ENCODE results near the gene SLC44A3. TPM values are rescaled to one million over a fixed set of nuclear protein-coding genes. Genes with fewer than 3 reads are reported as not detected.

The SLC44A3 gene
- total and polyA plus RNA-seq, 2 of the 8 experiments (the other 6 are each of a cell fraction or from before 2014, with no cell fraction given): 4.2 to 5.0 TPM

DNA sequence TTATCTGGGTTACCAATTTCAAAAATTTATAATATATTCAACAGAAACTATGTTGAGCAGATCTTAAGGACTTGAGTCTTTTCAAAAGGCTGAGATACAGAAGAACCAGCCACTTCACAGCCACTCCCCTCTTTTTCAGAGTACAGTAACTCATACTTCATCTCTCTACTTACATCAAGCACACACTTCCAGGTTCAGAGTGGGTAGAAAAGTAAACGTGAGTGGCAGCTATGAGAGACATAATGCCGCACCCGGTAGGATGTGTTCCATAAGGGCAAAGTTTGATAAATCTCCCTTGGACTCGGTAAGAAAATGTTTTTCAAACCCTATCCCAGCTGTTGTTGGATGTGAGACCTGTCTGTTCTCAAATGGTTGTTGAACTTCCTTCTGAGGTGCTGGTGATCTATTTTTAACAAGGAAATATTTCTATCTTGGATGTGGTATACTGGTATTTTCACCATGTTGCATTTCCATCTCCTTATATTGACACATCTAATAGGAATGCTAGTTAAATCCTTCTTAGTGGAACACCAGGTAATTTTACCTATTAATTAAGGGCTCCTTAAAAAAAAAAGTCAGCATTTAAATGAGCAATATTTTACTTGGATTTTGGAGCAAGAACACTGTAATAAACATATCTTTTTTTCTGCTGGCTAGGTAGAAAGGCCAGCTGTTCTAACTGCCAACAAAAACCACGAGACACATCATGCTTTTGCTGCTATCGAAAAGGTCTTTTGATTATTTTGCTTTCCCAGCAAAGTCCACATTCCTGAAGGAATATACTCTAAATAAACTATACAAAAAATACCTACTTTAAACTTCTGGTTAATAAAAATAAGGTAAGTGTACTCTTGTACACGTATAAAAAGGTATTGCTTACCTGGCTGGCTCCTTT lies 78.6 kb downstream of the SLC44A3 start:
- Histone ChIP-seq H3K23ac (ENCODE audit: insufficient read length) (no peak overlapping the region), H3K79me1 (ENCODE audit: low read depth, low read length) (no peaks in the 10 kb centered on the region; the same call in none of the 2 replicates), H2BK20ac (ENCODE audit: low read length) (no peak overlapping the region), H2BK12ac (ENCODE audit: low read depth, low read length) (no peak overlapping the region), H2BK15ac (ENCODE audit: low read length) (no peak overlapping the region), H3K4me3 (ENCODE audit: extremely low read depth in 1 of 4, insufficient read depth in 2 of 4, low read depth in 3 of 4, low read length in 4 of 4) (no peak overlapping the region), H4K20me1 (replicated peaks in 1 of 2; ENCODE audit: control insufficient read depth in 1 of 2, insufficient read depth in 2 of 2, low read length in 2 of 2) (peaks cover 0 to 16% of the 10 kb centered on the region in 2 experiments), H3K9me3 (ENCODE audit: insufficient read depth in 2 of 2, low read depth in 1 of 2, low read length in 1 of 2) (no peaks in the 10 kb centered on the region), H2AK5ac (ENCODE audit: low read depth, low read length) (no peak overlapping the region), H4K91ac (replicated peaks; ENCODE audit: insufficient read length, low read length) (no peak overlapping the region), H3K4me1 (replicated peaks in 1 of 4; ENCODE audit: control insufficient read depth in 3 of 4, insufficient read depth in 4 of 4, low read length in 3 of 4) (peaks cover 0 to 2% (median 0%) of the 10 kb centered on the region in 4 experiments; a peak in 3 of 7 replicates), H3K14ac (ENCODE audit: insufficient read length) (no peak overlapping the region), H3K56ac (replicated peaks; ENCODE audit: insufficient read length, low read depth, low read length) (no peak overlapping the region), H3K18ac (ENCODE audit: extremely low read depth, low read length) (no peak overlapping the region), H2BK5ac (ENCODE audit: low read depth, low read length) (no peak overlapping the region), H4K8ac (ENCODE audit: extremely low read depth, insufficient read depth, low read length) (no peak overlapping the region), H3K27me3 (replicated peaks in 1 of 4; ENCODE audit: control insufficient read depth in 3 of 4, extremely low read depth in 1 of 4, insufficient read depth in 3 of 4, low read length in 3 of 4) (no peaks in the 10 kb centered on the region), H4K5ac (ENCODE audit: insufficient read length, low read depth, low read length) (no peak overlapping the region), H3K36me3 (ENCODE audit: control insufficient read depth in 2 of 4, insufficient read depth in 4 of 4, low read length in 3 of 4) (peaks cover 16 to 83% (median 59%) of the 10 kb centered on the region in 4 experiments), H2AFZ (ENCODE audit: low read length) (no peak overlapping the region), H3K79me2 (ENCODE audit: control insufficient read depth in 1 of 2, insufficient read depth in 2 of 2, low read length in 2 of 2) (peaks cover 0 to 12% of the 10 kb centered on the region in 2 experiments; a peak in 2 of 4 replicates), H3K23me2 (ENCODE audit: low read depth, low read length) (no peaks in the 10 kb centered on the region), H3K4ac (replicated peaks; ENCODE audit: insufficient read length, low read depth, low read length) (no peak overlapping the region), H3K4me2 (ENCODE audit: insufficient read depth in 1 of 2, low read depth in 2 of 2, low read length in 2 of 2) (no peak overlapping the region), H3K27ac (ENCODE audit: low read depth, low read length) (no peak overlapping the region), H2BK120ac (replicated peaks; ENCODE audit: low read depth, low read length) (no peak overlapping the region), H3K9ac (replicated peaks in 1 of 4; ENCODE audit: extremely low read depth in 1 of 4, low read depth in 3 of 4, low read length in 3 of 4) (no peak overlapping the region)
- DNase-seq (ENCODE audit: low read depth in 1 of 2, low spot score in 2 of 2): no peak
- FAIRE-seq: no peak
- 91% methylated on average over 7 of the region's 7 CpGs; no CpG with 5 or more reads in 1 of the 2 experiments for WGBS, 2 experiments (ENCODE audit: extremely low coverage in 1 of 2, insufficient coverage in 1 of 2, insufficient read length in 1 of 2, insufficient replicate concordance in 2 of 2, low coverage in 1 of 2, low lambda C conversion rate in 2 of 2, missing lambda C conversion rate in 1 of 2)
- CTCF ChIA-PET (ENCODE audit: partially characterized antibody): interaction anchor here (0.6 to 2.0 kb wide), 5 partner anchors 11 to 144 kb away, joined by 3 to 9 read pairs (median 3); no protein-coding TSS in a partner anchor
- POLR2A ChIA-PET (ENCODE audit: partially characterized antibody): interaction anchor here (0.8 to 1.7 kb wide), 2 partner anchors 9 to 11 kb away, joined by 3 to 6 read pairs; no protein-coding TSS in a partner anchor
- TF ChIP-seq EZH2 (IDR thresholded peaks at IDR 0.05; ENCODE audit: low read depth, low read length, severe bottlenecking) (no peak), SP1 (IDR thresholded peaks at IDR 0.05; ENCODE audit: low read depth, low read length) (no peak), KDM1A (IDR thresholded peaks at IDR 0.05; ENCODE audit: borderline replicate concordance, low read length) (no peak), JUND (IDR thresholded peaks at IDR 0.05; ENCODE audit: low read length) (no peak), TAF7 (optimal IDR thresholded peaks at IDR 0.05; ENCODE audit: borderline replicate concordance, low read depth, low read length) (no peak), SP2 (IDR thresholded peaks at IDR 0.05; ENCODE audit: low read length) (no peak), CBX5 (IDR thresholded peaks at IDR 0.05; ENCODE audit: low read depth, low read length) (no peak), SRF (IDR thresholded peaks at IDR 0.05; ENCODE audit: low read depth, low read length) (no peak), BRCA1 (IDR thresholded peaks at IDR 0.05; ENCODE audit: low read depth, low read length) (no peak), NANOG (IDR thresholded peaks at IDR 0.05; ENCODE audit: insufficient read depth, low read depth, low read length, poor library complexity, severe bottlenecking) (no peak)
- TF ChIP-seq, protein P1, sequence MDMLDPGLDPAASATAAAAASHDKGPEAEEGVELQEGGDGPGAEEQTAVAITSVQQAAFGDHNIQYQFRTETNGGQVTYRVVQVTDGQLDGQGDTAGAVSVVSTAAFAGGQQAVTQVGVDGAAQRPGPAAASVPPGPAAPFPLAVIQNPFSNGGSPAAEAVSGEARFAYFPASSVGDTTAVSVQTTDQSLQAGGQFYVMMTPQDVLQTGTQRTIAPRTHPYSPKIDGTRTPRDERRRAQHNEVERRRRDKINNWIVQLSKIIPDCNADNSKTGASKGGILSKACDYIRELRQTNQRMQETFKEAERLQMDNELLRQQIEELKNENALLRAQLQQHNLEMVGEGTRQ (IDR thresholded peaks at IDR 0.05; ENCODE audit: low read length): no peak

Measured in H1 (cell line).